ENCODE results near the gene FAM162A.
"Not testable (repeated sequence)": the region's sequence is repeated elsewhere in the genome, so short reads cannot be mapped to it uniquely, and the experiment has no call there.

DNA sequence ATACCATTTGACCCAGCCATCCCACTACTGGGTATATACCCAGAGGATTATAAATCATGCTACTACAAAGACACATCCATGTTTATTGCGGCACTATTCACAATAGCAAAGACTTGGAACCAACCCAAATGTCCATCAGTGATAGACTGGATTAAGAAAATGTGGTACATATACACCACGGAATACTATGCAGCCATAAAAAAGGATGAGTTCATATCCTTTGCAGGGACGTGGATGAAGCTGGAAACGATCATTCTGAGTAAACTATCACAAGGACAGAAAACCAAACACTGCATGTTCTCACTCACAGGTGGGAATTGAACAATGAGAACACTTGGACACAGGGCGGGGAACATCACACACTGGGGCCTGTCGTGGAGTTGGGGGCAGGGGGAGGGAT lies 64.2 kb downstream of the FAM162A start:
- TF ChIP-seq ZNF121 (tag by site-specific recombination; IDR thresholded peaks at IDR 0.05); YY1 (tag by site-specific recombination; IDR thresholded peaks at IDR 0.05); ZNF701 (tag by site-specific recombination; IDR thresholded peaks at IDR 0.05); MYNN (tag by site-specific recombination; IDR thresholded peaks at IDR 0.05; ENCODE audit: borderline replicate concordance); ZBTB21 (tag by site-specific recombination; IDR thresholded peaks at IDR 0.05); ZNF561 (tag by site-specific recombination; IDR thresholded peaks at IDR 0.05; ENCODE audit: borderline replicate concordance); ZNF274 (IDR thresholded peaks at IDR 0.05; ENCODE audit: low read length); ZNF274 (tag by site-specific recombination; IDR thresholded peaks at IDR 0.05; ENCODE audit: borderline replicate concordance); ZNF37A (tag by site-specific recombination; IDR thresholded peaks at IDR 0.05); KLF10 (tag by site-specific recombination; IDR thresholded peaks at IDR 0.05); ZNF596 (tag by site-specific recombination; IDR thresholded peaks at IDR 0.05); ZNF629 (tag by site-specific recombination; IDR thresholded peaks at IDR 0.05): not testable (repeated sequence)
- TF ChIP-seq, protein P1, sequence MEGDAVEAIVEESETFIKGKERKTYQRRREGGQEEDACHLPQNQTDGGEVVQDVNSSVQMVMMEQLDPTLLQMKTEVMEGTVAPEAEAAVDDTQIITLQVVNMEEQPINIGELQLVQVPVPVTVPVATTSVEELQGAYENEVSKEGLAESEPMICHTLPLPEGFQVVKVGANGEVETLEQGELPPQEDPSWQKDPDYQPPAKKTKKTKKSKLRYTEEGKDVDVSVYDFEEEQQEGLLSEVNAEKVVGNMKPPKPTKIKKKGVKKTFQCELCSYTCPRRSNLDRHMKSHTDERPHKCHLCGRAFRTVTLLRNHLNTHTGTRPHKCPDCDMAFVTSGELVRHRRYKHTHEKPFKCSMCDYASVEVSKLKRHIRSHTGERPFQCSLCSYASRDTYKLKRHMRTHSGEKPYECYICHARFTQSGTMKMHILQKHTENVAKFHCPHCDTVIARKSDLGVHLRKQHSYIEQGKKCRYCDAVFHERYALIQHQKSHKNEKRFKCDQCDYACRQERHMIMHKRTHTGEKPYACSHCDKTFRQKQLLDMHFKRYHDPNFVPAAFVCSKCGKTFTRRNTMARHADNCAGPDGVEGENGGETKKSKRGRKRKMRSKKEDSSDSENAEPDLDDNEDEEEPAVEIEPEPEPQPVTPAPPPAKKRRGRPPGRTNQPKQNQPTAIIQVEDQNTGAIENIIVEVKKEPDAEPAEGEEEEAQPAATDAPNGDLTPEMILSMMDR (tag by site-specific recombination; IDR thresholded peaks at IDR 0.05), result not testable (repeated sequence)
